ENCODE data around the gene ANKRD31. TPM values are rescaled to one million over a fixed set of nuclear protein-coding genes. Genes with fewer than 3 reads are reported as not detected.
"Not testable (repeated sequence)": the region's sequence is repeated elsewhere in the genome, so short reads cannot be mapped to it uniquely, and the experiment has no call there.

The ANKRD31 gene
- total RNA-seq, 1 experiment from 2014 or later, result 0.15 TPM

GRCh38 chr5:75265731-75266130, 29.1 kb upstream of the ANKRD31 start:
- BruUV-seq (replicated peaks), result no TSS peak
- CTCF ChIA-PET, result no interaction called here
- H3K36me3 ChIP-seq (ENCODE audit: insufficient read depth, low read length, poor library complexity, severe bottlenecking), result no peaks in the 10 kb centered on the region
- H3K9me3 ChIP-seq (ENCODE audit: low read depth, low read length, poor library complexity, severe bottlenecking), result no peaks in the 10 kb centered on the region
- POLR2A ChIA-PET (ENCODE audit: low non-redundant PET), result no interaction called here
- H3K27me3 ChIP-seq (replicated peaks; ENCODE audit: insufficient read depth, low read depth, low read length, poor library complexity), result no peaks in the 10 kb centered on the region
- no peak overlapping the region for H3K27ac ChIP-seq (ENCODE audit: low read depth, low read length, poor library complexity, severe bottlenecking)
- H3K4me1 ChIP-seq (ENCODE audit: insufficient read depth, low read length, poor library complexity, severe bottlenecking), result no peaks in the 10 kb centered on the region
- no peak overlapping the region for H3K4me3 ChIP-seq (ENCODE audit: low read depth, low read length, poor library complexity, severe bottlenecking)
- TF ChIP-seq CTCF (conservative IDR thresholded peaks at IDR 0.05; ENCODE audit: low read depth, low read length) (peak; percentile 66), EZH2 (IDR thresholded peaks at IDR 0.05; ENCODE audit: borderline replicate concordance, low read depth, low read length, poor library complexity, severe bottlenecking) (no peak)
- peak; percentile 68 for DNase-seq (ENCODE audit: low spot score)
- intact Hi-C loops (cut with micrococcal nuclease; ENCODE audit: unreplicated experiment), result loop anchor here (5.0 to 10.0 kb wide), 3 partner anchors 338 to 1361 kb away; no protein-coding TSS in a partner anchor

DNA sequence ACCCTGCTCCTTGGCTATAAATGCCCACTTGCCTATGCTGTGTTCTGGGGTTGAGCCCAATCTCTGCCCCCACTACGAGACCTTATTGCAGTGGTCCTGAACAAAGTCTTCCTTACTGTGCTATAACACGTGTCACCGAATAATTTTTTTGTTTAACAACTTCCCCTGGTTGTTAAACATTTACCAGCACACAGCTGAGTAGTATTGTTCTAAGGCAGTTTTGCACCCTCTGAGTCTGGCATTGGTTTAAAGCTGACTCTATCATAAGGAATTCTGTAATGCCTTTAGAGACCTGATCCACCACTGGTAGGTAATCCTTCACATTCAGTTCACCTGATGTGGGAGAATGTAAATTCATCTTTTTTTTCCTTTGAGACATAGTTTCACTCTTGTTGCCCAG, 25.6 kb upstream of the ANKRD31 start:
- Histone ChIP-seq H3K36me3 (ENCODE audit: insufficient read depth, low read length, poor library complexity, severe bottlenecking) (no peaks in the 10 kb centered on the region), H3K9me3 (ENCODE audit: low read depth, low read length, poor library complexity, severe bottlenecking) (no peaks in the 10 kb centered on the region), H3K27ac (ENCODE audit: low read depth, low read length, poor library complexity, severe bottlenecking) (no peak overlapping the region), H3K27me3 (replicated peaks; ENCODE audit: insufficient read depth, low read depth, low read length, poor library complexity) (no peaks in the 10 kb centered on the region), H3K4me3 (ENCODE audit: low read depth, low read length, poor library complexity, severe bottlenecking) (no peak overlapping the region), H3K4me1 (ENCODE audit: insufficient read depth, low read length, poor library complexity, severe bottlenecking) (no peaks in the 10 kb centered on the region)
- ChIA-PET CTCF (no interaction called here), POLR2A (ENCODE audit: low non-redundant PET) (no interaction called here)
- BruUV-seq (replicated peaks), result no TSS peak
- no peak for DNase-seq (ENCODE audit: low spot score)
- TF ChIP-seq CTCF (conservative IDR thresholded peaks at IDR 0.05; ENCODE audit: low read depth, low read length) (no peak), EZH2 (IDR thresholded peaks at IDR 0.05; ENCODE audit: borderline replicate concordance, low read depth, low read length, poor library complexity, severe bottlenecking) (no peak)
- intact Hi-C loops (cut with micrococcal nuclease; ENCODE audit: unreplicated experiment), result loop anchor here (10.0 kb wide), 2 partner anchors 587 to 1357 kb away; no protein-coding TSS in a partner anchor

- Histone ChIP-seq H3K27ac (ENCODE audit: low read depth, low read length, poor library complexity, severe bottlenecking) (no peak overlapping the region), H3K4me1 (ENCODE audit: insufficient read depth, low read length, poor library complexity, severe bottlenecking) (no peaks in the 10 kb centered on the region), H3K4me3 (ENCODE audit: low read depth, low read length, poor library complexity, severe bottlenecking) (no peak overlapping the region), H3K27me3 (replicated peaks; ENCODE audit: insufficient read depth, low read depth, low read length, poor library complexity) (no peaks in the 10 kb centered on the region), H3K36me3 (ENCODE audit: insufficient read depth, low read length, poor library complexity, severe bottlenecking) (no peaks in the 10 kb centered on the region), H3K9me3 (ENCODE audit: low read depth, low read length, poor library complexity, severe bottlenecking) (no peaks in the 10 kb centered on the region)
- intact Hi-C loops (cut with micrococcal nuclease; ENCODE audit: unreplicated experiment), result loop anchor here (10.0 kb wide), 2 partner anchors 586 to 1356 kb away; no protein-coding TSS in a partner anchor
- no peak for DNase-seq (ENCODE audit: low spot score)
- BruUV-seq (replicated peaks), result no TSS peak
- ChIA-PET POLR2A (ENCODE audit: low non-redundant PET) (no interaction called here), CTCF (no interaction called here)
- TF ChIP-seq EZH2 (IDR thresholded peaks at IDR 0.05; ENCODE audit: borderline replicate concordance, low read depth, low read length, poor library complexity, severe bottlenecking) (no peak), CTCF (conservative IDR thresholded peaks at IDR 0.05; ENCODE audit: low read depth, low read length) (no peak)
These were observed 24.0 kb upstream of the ANKRD31 start for GRCh38 chr5:75260708-75261107.

DNA sequence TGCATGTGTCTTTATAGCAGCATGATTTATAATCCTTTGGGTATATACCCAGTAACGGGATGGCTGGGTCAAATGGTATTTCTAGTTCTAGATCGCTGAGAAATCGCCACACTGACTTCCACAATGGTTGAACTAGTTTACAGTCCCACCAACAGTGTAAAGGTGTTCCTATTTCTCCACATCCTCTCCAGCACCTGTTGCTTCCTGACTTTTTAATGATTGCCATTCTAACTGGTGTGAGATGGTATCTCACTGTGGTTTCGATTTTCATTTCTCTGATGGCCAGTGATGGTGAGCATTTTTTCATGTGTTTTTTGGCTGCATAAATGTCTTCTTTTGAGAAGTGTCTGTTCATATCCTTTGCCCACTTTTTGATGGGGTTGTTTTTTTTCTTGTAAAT, 13.8 kb upstream of the ANKRD31 start:
- H3K4me3 ChIP-seq (ENCODE audit: low read depth, low read length, poor library complexity, severe bottlenecking); POLR2A ChIA-PET (ENCODE audit: low non-redundant PET); CTCF ChIA-PET; BruUV-seq (replicated peaks); DNase-seq (ENCODE audit: low spot score); H3K9me3 ChIP-seq (ENCODE audit: low read depth, low read length, poor library complexity, severe bottlenecking); H3K4me1 ChIP-seq (ENCODE audit: insufficient read depth, low read length, poor library complexity, severe bottlenecking); H3K36me3 ChIP-seq (ENCODE audit: insufficient read depth, low read length, poor library complexity, severe bottlenecking); H3K27me3 ChIP-seq (replicated peaks; ENCODE audit: insufficient read depth, low read depth, low read length, poor library complexity); H3K27ac ChIP-seq (ENCODE audit: low read depth, low read length, poor library complexity, severe bottlenecking); intact Hi-C loops (cut with micrococcal nuclease; ENCODE audit: unreplicated experiment): not testable (repeated sequence)

All from A673 (cell line).